HG03175 (cell line): ENCODE data around the gene CTSC.
"Not testable (repeated sequence)": the region's sequence is repeated elsewhere in the genome, so short reads cannot be mapped to it uniquely, and the experiment has no call there.

ENCODE experiments used
- ATAC-seq: cut with Tn5 transposase; IDR thresholded peaks from one replicate; pipeline ENCODE4 v1.9.1; 2021; ENCODE audit warnings: mild to moderate bottlenecking, moderate library complexity; ENCODE audit not compliant: unreplicated experiment

CTSC gene

GRCh38 chr11:88284336-88285050, 53.0 kb downstream of the CTSC start:
- ATAC-seq = no peak

DNA sequence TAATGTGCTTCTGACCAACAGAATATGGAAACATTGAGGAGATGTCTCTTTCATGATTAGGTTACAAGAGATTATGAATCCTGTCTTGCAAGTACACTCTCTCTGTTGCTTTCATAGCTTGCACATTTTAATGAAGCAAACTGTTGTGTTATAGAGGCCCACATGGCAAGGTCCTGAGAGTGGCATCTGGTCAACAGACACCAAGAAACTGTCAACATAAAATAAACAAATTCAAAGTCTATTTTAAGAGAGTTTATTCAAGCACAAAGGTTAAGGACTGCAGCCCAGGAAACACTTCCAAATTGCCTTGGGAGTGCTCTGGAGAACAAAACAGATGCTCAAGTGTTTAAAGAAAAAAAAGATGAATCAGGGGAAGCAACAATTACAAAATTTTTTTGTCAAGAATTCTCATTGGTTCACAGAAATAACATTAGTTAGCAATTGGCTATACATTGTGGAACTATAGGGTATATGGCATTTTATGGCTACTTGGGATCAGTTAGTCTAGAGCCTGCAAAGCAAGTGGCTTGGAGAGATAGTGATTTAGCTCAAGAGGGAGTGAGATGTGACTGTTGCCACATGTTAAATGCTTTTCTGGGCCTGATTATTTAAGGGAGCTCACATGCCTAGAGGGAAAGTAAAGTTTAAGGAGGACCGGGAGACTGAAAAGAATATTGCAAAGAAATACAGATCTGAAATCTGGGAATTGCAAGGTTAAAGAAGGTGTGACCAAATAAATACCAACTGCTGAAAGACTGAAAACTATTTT, 54.6 kb downstream of the CTSC start:
- no peak for ATAC-seq

- no peak for ATAC-seq
Observed at GRCh38 chr11:88281317-88281712, 56.2 kb downstream of the CTSC start.

DNA sequence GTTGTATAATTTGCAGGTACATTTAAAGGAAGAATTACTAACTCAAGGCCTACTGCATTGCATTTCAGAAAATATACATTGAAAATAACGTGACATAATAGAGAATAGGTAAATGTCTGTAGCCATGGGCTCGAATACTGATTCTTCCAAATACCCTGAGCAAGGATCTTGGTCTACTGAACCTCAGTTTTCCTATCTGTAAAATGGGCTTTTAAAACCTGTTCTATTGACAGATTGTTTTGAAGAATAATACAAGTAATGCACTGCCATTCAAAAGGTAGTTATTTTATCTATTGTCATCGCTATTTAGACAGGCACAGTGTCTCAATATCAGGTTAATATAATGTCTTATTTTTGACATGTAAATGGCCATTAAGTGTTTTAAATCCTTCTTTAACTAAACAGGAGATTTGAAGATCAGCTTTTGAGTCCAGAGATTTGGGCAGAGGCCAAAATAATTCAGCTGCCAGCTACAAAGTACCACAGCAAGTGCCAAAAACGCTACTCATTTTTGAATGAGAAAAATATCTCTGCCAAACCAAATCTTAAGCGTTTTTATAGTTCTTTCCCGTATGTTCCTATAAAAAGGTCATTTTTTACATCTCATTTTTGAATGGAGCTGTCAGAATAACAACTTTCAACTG, 56.7 kb downstream of the CTSC start:
- ATAC-seq = no peak

- ATAC-seq = no peak
Observed at GRCh38 chr11:88277349-88277915, 60.1 kb downstream of the CTSC start.

DNA sequence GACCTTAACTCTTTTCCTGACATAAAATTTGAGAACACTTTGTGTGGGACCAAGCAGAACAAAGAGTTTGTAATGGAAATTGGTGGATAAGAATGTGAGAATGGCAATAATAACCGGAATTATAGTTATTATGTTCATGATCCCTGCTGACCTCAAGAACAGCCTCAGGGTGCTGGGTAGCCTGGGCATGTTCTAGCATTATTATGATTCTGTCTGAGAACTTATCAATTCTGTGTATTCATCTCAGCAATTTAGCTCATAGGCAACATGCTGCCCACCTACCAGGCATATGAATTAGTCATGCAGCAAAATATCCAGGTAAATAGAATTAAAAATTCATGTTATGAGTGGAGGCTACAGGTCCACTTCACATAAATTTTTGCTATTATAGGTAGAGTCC, 61.9 kb downstream of the CTSC start:
- no peak for ATAC-seq

DNA sequence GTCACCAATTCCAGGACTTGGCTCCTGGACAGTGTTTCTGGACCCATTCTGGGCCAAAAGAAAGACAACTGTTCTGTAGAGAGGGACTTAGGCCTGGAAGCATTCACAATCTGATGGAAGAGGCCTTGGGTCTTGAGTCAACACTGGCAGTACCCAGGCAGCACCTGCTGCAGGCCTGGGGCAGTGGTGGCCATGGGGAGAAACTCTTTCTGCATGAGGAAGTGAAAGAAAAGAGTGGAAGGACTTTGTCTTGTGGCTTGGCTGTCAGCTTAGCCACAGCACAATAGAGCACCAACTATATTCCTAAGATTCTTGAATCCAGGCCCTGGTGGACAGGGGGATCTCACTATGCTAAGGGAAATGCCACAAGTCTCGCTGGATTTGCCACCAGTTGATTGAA, 70.6 kb downstream of the CTSC start:
- ATAC-seq = peak; percentile 78

GRCh38 chr11:88266157-88266556, 71.4 kb downstream of the CTSC start:
- ATAC-seq = no peak

DNA sequence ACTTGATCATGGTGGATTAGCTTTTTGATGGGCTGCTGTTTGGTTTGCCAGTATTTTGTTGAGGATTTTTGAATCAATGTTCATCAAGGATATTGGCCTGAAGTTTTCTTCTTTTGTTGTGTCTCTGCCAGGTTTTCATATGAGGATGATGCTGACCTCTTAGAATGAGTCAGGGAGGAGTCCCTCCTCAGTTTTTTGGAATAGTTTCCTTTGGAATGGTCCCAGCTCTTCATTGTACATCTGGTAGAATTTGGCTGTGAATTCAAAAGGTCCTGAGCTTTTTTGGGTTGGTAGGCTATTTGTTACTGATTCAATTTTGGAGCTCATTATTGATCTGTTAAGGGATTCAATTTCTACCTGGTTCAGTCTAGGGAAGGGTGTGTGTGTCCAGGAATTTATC, 78.1 kb downstream of the CTSC start:
- no peak for ATAC-seq

GRCh38 chr11:88252208-88252607, 85.3 kb downstream of the CTSC start:
- ATAC-seq = no peak

- ATAC-seq = no peak
Observed at GRCh38 chr11:88250566-88251242, 86.8 kb downstream of the CTSC start.

GRCh38 chr11:88249706-88250105, 87.8 kb downstream of the CTSC start:
- ATAC-seq = no peak

- no peak for ATAC-seq
Observed at GRCh38 chr11:88246696-88247095, 90.8 kb downstream of the CTSC start.

GRCh38 chr11:88245576-88245975, 92.0 kb downstream of the CTSC start:
- not testable (repeated sequence) for ATAC-seq
